Measurements from ENCODE around the gene PYHIN1.
A peak's percentile ranks its signal among the peaks of the same experiment; 100 is the strongest.
"Not testable (repeated sequence)": the region's sequence is repeated elsewhere in the genome, so short reads cannot be mapped to it uniquely, and the experiment has no call there.

PYHIN1 gene

DNA sequence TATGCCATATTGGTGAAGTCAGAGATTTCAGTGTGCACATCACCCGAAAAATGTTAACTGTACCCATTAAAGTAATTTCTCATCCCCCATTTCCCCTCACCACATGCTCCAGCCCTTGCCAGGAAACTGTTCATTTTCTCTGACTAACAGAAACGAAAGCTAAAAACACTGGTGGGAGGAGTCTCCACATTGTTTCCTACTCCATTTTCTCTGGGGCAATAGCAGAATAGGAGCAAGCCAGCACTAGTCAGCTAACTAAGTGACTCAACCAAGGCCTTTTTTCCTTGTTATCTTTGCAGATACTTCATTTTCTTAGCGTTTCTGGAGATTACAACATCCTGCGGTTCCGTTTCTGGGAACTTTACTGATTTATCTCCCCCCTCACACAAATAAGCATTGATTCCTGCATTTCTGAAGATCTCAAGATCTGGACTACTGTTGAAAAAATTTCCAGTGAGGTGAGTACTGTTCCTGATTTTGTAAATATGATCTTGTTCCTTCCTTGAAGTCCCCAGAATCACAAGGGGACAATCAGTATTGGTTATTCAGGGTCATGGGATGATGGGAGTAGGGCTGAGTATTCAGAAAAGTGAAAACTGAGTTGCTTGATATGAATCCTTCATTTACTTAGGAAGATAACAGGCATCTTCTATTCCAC lies 78.5 kb downstream of the PYHIN1 start, which contains the start of gene IFI16:
Gene IFI16 (plus strand): TSS at position 204 of the 658 bp plus-strand sequence. CDS start 4,774 bp downstream, outside the sequence.
- peak; percentile 13 to 33 (median 28) for DNase-seq
- peaks cover 17% of the 10 kb centered on the region for H3K4me1 ChIP-seq (ENCODE audit: control insufficient read depth, insufficient read depth, low read length, poor library complexity, severe bottlenecking)
- H3K27me3 ChIP-seq (replicated peaks; ENCODE audit: control insufficient read depth, insufficient read depth, low read length, poor library complexity, severe bottlenecking), result no peaks in the 10 kb centered on the region
- no peaks in the 10 kb centered on the region for H3K9me3 ChIP-seq (ENCODE audit: control insufficient read depth, low read length)
- peak within 1 kb of the TSS; percentile 83 for H3K27ac ChIP-seq (ENCODE audit: insufficient read depth, low read length, poor library complexity, severe bottlenecking)
- H3K4me3 ChIP-seq (ENCODE audit: insufficient read depth, low read depth, low read length, poor library complexity, severe bottlenecking), result peak within 1 kb of the TSS; percentile 67
- no peaks in the 10 kb centered on the region for H3K36me3 ChIP-seq (ENCODE audit: control insufficient read depth, insufficient read depth, low read length)

DNA sequence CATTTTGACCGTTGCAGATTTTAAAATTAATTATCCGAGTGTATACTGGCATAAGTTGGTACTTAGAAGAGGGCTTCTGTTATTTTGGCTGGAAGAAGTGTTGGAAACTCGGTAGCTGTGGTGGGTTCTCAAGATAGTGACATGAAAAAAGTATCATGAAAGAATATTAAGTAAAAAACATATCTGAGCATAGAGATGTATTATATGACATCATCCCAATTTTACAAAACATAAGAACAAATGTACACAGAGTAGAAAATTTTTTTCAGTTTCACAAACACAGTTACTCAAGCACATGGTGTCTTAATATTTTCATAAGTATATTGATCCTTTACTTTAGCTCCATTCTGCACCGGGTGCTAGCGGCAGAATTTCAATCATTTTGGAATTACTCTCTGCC lies 79.0 kb downstream of the PYHIN1 start:
- no peak for DNase-seq
- H3K36me3 ChIP-seq (ENCODE audit: control insufficient read depth, insufficient read depth, low read length), result no peaks in the 10 kb centered on the region
- H3K27ac ChIP-seq (ENCODE audit: insufficient read depth, low read length, poor library complexity, severe bottlenecking), result peak overlapping the region; percentile 83
- peak overlapping the region; percentile 67 for H3K4me3 ChIP-seq (ENCODE audit: insufficient read depth, low read depth, low read length, poor library complexity, severe bottlenecking)
- H3K27me3 ChIP-seq (replicated peaks; ENCODE audit: control insufficient read depth, insufficient read depth, low read length, poor library complexity, severe bottlenecking), result no peaks in the 10 kb centered on the region
- peaks cover 19% of the 10 kb centered on the region for H3K4me1 ChIP-seq (ENCODE audit: control insufficient read depth, insufficient read depth, low read length, poor library complexity, severe bottlenecking)
- H3K9me3 ChIP-seq (ENCODE audit: control insufficient read depth, low read length), result no peaks in the 10 kb centered on the region

DNA sequence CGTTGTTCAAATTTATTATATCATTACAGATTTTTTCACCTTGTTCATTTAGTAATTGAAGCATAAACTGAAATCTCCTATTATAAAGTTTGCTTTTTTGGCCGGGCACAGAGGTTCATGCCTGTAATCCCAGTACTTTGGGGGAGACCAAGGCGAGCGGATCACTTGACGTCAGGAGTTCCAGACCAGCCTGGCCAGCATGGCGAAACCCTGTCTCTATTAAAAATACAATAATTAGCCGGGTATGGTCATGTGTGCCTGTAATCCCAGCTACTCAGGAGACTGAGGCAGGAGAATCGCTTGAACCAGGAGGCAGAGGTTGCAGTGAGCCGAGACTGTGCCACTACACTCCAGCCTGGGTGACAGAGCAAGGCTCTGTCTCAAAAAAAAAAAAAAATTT lies 79.6 kb downstream of the PYHIN1 start:
- DNase-seq; H3K9me3 ChIP-seq (ENCODE audit: control insufficient read depth, low read length); H3K27me3 ChIP-seq (replicated peaks; ENCODE audit: control insufficient read depth, insufficient read depth, low read length, poor library complexity, severe bottlenecking); H3K36me3 ChIP-seq (ENCODE audit: control insufficient read depth, insufficient read depth, low read length): not testable (repeated sequence)
- H3K4me1 ChIP-seq (ENCODE audit: control insufficient read depth, insufficient read depth, low read length, poor library complexity, severe bottlenecking), result peaks cover 25% of the 10 kb centered on the region
- H3K27ac ChIP-seq (ENCODE audit: insufficient read depth, low read length, poor library complexity, severe bottlenecking), result peak overlapping the region; percentile 83
- H3K4me3 ChIP-seq (ENCODE audit: insufficient read depth, low read depth, low read length, poor library complexity, severe bottlenecking), result peak overlapping the region; percentile 67

DNA sequence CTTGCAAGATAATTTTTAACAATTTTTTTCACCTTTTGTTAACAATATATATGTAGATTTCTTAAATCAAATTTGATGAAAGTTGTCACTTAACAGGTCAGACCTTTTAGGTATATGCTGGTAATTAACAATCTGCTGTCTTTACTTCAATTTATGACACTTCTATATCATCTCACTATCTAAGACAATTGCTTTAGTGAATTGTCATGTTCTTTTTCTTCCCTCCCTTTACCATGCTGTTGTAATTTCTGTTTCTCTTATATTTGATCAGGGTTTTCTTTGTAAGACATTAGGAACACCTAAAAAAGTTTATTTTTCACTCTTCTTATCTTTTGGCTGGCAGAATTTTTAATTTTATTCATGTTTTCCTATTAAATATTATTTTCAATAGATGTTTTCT lies 80.4 kb downstream of the PYHIN1 start:
- H3K9me3 ChIP-seq (ENCODE audit: control insufficient read depth, low read length), result no peaks in the 10 kb centered on the region
- H3K36me3 ChIP-seq (ENCODE audit: control insufficient read depth, insufficient read depth, low read length), result peaks cover 10% of the 10 kb centered on the region
- H3K27ac ChIP-seq (ENCODE audit: insufficient read depth, low read length, poor library complexity, severe bottlenecking), result peak overlapping the region; percentile 55
- no peak for DNase-seq
- peaks cover 32% of the 10 kb centered on the region for H3K4me1 ChIP-seq (ENCODE audit: control insufficient read depth, insufficient read depth, low read length, poor library complexity, severe bottlenecking)
- H3K4me3 ChIP-seq (ENCODE audit: insufficient read depth, low read depth, low read length, poor library complexity, severe bottlenecking), result peak overlapping the region; percentile 45
- no peaks in the 10 kb centered on the region for H3K27me3 ChIP-seq (replicated peaks; ENCODE audit: control insufficient read depth, insufficient read depth, low read length, poor library complexity, severe bottlenecking)

DNA sequence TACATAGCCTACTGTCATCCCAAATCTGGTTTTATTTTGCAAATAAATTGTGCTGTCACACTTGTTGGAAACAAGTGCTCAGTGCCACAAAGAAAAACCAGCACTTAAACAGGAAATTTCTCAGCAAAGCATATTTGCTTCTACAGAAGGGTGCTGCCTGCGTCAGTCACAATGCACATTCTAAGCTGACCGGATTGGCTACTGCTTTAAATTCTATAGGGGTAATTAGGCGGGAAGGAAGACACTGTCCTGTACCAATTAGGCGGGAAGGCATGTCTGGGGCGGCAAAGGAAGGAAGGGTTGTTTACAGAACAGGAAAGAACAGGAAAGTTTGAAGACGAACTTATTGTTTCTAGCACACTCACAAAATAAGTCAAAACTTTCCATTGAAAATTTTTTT lies 81.1 kb downstream of the PYHIN1 start:
- Histone ChIP-seq H3K4me1 (ENCODE audit: control insufficient read depth, insufficient read depth, low read length, poor library complexity, severe bottlenecking) (peaks cover 36% of the 10 kb centered on the region), H3K27ac (ENCODE audit: insufficient read depth, low read length, poor library complexity, severe bottlenecking) (peak overlapping the region; percentile 55), H3K36me3 (ENCODE audit: control insufficient read depth, insufficient read depth, low read length) (peaks cover 14% of the 10 kb centered on the region), H3K4me3 (ENCODE audit: insufficient read depth, low read depth, low read length, poor library complexity, severe bottlenecking) (peak overlapping the region; percentile 45), H3K27me3 (replicated peaks; ENCODE audit: control insufficient read depth, insufficient read depth, low read length, poor library complexity, severe bottlenecking) (no peaks in the 10 kb centered on the region), H3K9me3 (ENCODE audit: control insufficient read depth, low read length) (no peaks in the 10 kb centered on the region)
- peak in 2 of 3 donors; percentile 29 to 32 for DNase-seq

DNA sequence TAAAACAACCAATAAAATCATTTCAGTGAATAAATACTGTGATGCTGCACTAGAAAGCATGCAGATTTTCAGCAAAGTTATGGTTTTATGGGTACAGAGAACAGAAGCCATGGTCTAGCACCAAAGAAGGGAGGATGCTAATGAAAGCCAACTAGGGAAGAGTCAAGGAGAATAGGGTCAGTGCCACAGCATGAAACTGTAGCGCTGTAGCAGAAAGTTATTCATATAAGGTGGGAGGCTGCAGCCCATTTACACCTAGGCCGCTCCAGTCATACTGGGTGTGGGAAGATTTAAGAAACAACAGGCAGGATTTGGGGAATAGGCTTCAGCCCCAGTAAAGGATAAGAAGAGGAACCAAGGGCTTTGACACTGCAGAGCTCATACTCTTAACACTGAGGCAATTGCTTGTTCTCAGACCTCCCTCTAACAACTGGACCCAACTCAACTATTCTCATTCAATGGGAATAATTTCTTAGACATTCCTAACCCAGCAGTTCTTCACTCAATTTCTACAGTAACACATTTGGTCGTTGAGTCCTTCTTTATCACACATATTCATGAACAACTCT lies 82.7 kb downstream of the PYHIN1 start:
- peaks cover 26% of the 10 kb centered on the region for H3K4me1 ChIP-seq (ENCODE audit: control insufficient read depth, insufficient read depth, low read length, poor library complexity, severe bottlenecking)

DNA sequence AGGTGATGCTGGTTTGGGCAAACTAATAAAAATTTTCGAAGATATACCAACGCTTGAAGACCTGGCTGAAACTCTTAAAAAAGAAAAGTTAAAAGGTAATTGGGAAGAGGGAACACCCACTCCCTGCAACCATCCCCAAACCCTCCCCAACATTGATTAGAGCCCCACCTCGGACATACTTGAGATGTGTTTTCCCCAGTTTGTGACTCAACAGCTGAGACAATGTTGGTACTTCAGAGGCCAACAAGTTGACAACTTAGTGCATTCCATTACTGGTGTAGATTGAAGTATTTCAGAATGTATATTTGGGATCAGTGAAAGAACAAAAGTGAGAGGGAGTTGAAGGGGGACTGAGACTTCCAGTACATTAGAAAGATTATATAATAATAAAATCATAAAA lies 83.5 kb downstream of the PYHIN1 start:
- no peaks in the 10 kb centered on the region for H3K9me3 ChIP-seq (ENCODE audit: control insufficient read depth, low read length)
- no peaks in the 10 kb centered on the region for H3K27me3 ChIP-seq (replicated peaks; ENCODE audit: control insufficient read depth, insufficient read depth, low read length, poor library complexity, severe bottlenecking)
- H3K4me1 ChIP-seq (ENCODE audit: control insufficient read depth, insufficient read depth, low read length, poor library complexity, severe bottlenecking), result peaks cover 25% of the 10 kb centered on the region
- H3K27ac ChIP-seq (ENCODE audit: insufficient read depth, low read length, poor library complexity, severe bottlenecking), result peak overlapping the region; percentile 60
- peaks cover 32% of the 10 kb centered on the region for H3K36me3 ChIP-seq (ENCODE audit: control insufficient read depth, insufficient read depth, low read length)
- H3K4me3 ChIP-seq (ENCODE audit: insufficient read depth, low read depth, low read length, poor library complexity, severe bottlenecking), result peak overlapping the region; percentile 45
- DNase-seq, result no peak

More for the DNA sequence above, 82.7 kb downstream of the PYHIN1 start:
- Histone ChIP-seq H3K9me3 (ENCODE audit: control insufficient read depth, low read length) (no peaks in the 10 kb centered on the region), H3K4me3 (ENCODE audit: insufficient read depth, low read depth, low read length, poor library complexity, severe bottlenecking) (peak overlapping the region; percentile 45), H3K36me3 (ENCODE audit: control insufficient read depth, insufficient read depth, low read length) (peaks cover 29% of the 10 kb centered on the region), H3K27ac (ENCODE audit: insufficient read depth, low read length, poor library complexity, severe bottlenecking) (peak overlapping the region; percentile 60), H3K27me3 (replicated peaks; ENCODE audit: control insufficient read depth, insufficient read depth, low read length, poor library complexity, severe bottlenecking) (no peaks in the 10 kb centered on the region)
- DNase-seq, result no peak

DNA sequence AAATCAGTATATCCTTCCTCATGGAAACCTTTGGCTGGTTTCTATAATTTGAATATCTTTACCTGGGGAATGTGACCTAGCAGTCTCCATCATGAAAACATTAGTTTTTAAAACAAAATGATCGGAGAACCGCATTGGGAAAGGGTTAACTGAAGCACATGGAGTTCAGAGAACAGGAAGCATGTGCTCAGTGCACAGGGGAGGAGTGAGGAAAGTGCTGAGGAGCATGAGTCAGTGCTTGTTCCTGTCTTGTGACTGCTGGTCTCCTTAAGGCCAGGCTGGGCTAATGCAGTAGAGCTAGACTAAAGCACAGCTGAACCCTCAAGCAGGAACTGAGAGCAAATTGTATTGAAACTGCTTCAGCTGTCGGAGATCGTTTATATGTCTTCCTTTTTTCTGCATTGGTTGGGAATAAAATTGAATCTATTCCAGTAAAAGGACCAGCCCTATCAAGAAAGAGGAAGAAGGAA lies 84.1 kb downstream of the PYHIN1 start:
- Histone ChIP-seq H3K4me1 (ENCODE audit: control insufficient read depth, insufficient read depth, low read length, poor library complexity, severe bottlenecking) (peaks cover 26% of the 10 kb centered on the region), H3K27ac (ENCODE audit: insufficient read depth, low read length, poor library complexity, severe bottlenecking) (peak overlapping the region; percentile 60), H3K27me3 (replicated peaks; ENCODE audit: control insufficient read depth, insufficient read depth, low read length, poor library complexity, severe bottlenecking) (no peaks in the 10 kb centered on the region), H3K36me3 (ENCODE audit: control insufficient read depth, insufficient read depth, low read length) (peaks cover 39% of the 10 kb centered on the region), H3K9me3 (ENCODE audit: control insufficient read depth, low read length) (no peaks in the 10 kb centered on the region), H3K4me3 (ENCODE audit: insufficient read depth, low read depth, low read length, poor library complexity, severe bottlenecking) (peak overlapping the region; percentile 10)
- DNase-seq, result peak; percentile 45 to 60 (median 47)

DNA sequence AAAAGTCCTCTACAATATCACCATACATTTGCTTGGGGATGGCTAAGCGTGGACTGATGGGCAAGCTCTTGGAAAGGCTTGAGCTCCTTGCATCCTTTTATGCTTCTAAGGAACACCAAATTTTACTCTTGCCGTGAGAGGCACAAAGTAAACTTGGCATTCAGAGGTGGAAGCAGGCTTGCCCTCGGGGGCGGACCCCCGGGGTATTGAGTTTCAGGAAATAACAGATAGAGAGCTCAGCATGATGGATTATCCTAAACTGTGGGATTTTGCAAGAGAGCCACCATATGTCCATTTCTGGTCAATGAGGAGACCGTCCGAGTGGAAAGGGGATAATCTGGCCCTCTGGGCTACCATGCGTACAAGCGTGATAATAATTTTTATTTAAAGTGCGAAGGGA lies 92.4 kb downstream of the PYHIN1 start:
- H3K27ac ChIP-seq (ENCODE audit: insufficient read depth, low read length, poor library complexity, severe bottlenecking), result no peak overlapping the region
- no peaks in the 10 kb centered on the region for H3K27me3 ChIP-seq (replicated peaks; ENCODE audit: control insufficient read depth, insufficient read depth, low read length, poor library complexity, severe bottlenecking)
- peaks cover 12% of the 10 kb centered on the region for H3K4me1 ChIP-seq (ENCODE audit: control insufficient read depth, insufficient read depth, low read length, poor library complexity, severe bottlenecking)
- no peak overlapping the region for H3K4me3 ChIP-seq (ENCODE audit: insufficient read depth, low read depth, low read length, poor library complexity, severe bottlenecking)
- no peaks in the 10 kb centered on the region for H3K9me3 ChIP-seq (ENCODE audit: control insufficient read depth, low read length)
- peaks cover 36% of the 10 kb centered on the region for H3K36me3 ChIP-seq (ENCODE audit: control insufficient read depth, insufficient read depth, low read length)
- no peak for DNase-seq

DNA sequence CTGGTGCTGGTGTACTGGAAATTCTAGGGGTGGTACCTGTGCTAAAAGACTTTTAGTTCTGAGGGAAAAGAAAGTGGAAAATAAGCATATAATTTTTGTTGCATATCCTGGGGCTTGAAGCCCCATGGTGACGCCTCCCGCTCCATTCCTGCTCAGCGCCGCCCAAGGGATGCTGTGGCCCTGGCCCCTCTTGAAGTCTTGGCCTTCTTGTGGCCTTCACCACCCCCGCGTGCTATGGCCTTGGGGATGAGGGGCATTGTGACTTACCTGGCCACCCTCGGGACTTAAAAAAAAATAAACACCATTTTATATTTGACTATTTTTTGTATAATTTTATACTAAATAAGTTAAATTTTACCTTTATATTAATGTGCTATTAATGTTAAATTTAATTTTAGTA lies 93.7 kb downstream of the PYHIN1 start:
- Histone ChIP-seq H3K4me3 (ENCODE audit: insufficient read depth, low read depth, low read length, poor library complexity, severe bottlenecking) (no peak overlapping the region), H3K27ac (ENCODE audit: insufficient read depth, low read length, poor library complexity, severe bottlenecking) (no peak overlapping the region), H3K27me3 (replicated peaks; ENCODE audit: control insufficient read depth, insufficient read depth, low read length, poor library complexity, severe bottlenecking) (no peaks in the 10 kb centered on the region), H3K9me3 (ENCODE audit: control insufficient read depth, low read length) (no peaks in the 10 kb centered on the region), H3K4me1 (ENCODE audit: control insufficient read depth, insufficient read depth, low read length, poor library complexity, severe bottlenecking) (peaks cover 8% of the 10 kb centered on the region), H3K36me3 (ENCODE audit: control insufficient read depth, insufficient read depth, low read length) (peaks cover 36% of the 10 kb centered on the region)
- no peak for DNase-seq

Measured in effector memory CD4-positive, alpha-beta T cell (primary cell).